ENCODE results near the gene CLUH.
"Not testable (repeated sequence)": the region's sequence is repeated elsewhere in the genome, so short reads cannot be mapped to it uniquely, and the experiment has no call there.

CLUH gene

DNA sequence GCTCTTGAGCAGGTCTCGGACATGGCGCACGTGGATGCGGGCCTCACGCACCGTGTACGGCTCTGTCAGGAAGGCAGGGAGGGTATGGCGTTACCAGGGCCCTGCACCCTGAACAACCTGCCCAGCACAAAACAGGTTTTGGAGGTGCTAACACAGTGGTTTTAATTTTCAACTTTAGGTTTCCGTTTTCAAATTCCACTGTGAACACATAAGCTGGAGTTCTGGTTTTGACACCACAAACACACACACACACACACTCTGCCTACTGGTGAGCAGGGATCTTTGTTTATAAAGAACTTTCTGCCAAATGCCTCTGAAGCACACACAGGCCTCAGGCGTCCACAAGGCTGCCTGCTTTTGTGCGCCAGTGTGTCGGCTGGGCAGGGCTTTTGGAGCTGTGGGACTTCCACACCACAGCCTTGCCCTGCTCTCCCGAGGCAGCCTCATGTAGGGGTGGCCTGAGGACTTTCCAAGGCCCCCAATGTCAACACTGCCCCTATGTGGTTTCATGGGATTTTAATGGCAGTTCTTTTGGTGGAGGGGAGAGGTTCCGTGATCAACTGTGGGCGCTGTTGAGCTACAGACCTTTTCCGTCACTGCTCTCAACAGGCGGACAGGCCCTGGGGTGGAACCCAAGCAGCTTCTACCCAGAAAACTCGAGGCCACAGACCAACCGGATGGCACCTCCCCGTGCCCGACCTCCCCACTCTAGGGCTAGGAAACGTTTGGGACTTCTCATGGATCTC is 9.4 kb downstream of the CLUH start:
- DNase-seq (ENCODE audit: low spot score) = no peak

DNA sequence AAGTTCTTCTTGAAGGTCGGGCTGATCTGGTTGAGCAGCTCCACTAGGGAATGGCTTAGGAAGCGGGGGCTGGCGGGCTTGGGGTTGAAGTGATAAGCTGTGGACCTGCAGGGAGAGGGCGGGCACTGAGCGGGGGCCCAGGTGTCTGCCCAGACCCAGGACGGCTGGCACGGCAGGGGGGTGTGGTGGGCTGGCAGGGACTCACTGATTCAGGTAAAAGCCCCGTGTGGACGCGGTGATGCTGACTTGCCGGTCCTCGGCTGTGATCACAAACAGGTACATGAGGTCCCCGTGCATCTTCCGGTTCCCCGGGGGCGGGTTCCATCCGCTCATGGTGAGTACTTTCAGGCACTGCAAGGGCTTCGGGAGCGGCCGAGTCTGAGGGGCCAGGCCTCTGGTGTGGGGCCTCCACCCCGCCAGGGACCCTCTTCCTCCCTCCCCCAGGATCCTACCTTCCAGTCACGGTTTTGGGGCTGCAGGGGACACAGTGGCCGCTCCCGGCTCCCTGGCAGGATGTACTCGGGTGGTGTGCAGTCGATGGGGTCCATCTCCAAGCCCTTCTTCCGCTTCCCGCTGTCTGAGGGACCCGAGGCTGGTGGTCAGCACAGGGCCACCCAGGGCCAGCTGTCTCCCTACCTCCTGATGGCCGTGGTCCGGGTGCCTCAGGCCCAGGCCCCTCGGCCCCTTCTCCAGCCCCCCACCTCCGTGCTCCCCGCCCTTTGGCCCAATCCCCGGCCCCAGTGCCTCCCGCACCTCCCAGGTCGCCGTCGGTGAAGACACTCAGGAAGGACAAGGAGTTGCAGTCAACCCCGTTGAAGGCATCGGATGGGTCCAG is 10.2 kb downstream of the CLUH start:
- DNase-seq (ENCODE audit: low spot score) = no peak

DNA sequence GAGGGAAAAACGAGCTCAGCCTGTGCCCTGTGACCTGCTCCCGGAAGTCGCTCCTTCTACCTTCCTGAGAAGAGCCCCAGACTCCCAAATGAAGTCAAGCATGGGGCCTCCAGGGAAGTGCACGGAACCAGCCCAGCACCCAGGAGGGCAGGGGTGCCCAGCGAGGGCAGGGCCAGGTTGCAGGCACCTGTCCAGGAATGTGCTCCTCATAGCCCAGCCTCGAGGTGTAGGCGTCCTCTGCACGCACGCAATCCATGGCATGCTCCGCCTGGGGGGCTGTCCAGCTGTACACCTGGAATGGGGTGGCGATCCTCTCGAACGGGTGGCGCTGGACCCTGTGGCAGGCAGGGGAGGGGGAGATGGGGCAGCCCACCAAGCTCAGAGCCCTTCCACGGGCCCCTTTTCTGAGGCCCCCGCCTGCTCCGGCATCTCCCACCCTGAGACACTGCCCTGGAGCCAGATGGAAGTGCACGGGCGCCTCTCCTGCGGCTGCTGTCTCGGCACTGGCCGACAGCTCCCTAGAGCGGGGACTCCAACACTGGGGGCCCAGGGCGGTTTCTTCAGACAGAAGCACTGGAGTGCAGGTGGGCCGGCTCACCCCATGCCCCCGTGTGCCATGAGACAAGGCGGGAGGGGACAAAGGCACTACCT is 10.9 kb downstream of the CLUH start:
- no peak for DNase-seq (ENCODE audit: low spot score)

DNA sequence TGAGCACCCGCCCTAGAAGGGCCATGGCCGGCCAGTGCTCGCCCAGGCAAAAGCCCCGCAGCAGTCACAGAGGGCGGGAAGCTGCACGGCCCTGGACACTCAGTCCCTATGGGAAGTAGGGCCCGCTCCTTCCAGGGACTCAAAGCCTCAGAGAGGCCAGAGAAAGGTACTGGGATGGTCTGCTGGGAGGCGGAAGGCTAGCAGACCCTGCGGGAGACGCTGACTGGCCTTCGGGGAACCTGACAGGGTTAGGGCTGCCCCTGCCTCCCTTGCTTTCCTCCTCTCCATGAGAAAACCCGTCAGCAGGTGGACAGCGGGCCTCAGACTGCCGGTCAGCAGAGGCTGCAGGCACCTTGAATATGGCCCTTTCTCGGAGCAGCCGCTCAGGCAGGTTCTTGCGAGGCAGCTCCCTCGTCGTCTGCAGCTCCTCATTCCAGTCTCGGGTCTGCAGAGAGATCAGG is 11.5 kb downstream of the CLUH start:
- DNase-seq (ENCODE audit: low spot score) = no peak

DNA sequence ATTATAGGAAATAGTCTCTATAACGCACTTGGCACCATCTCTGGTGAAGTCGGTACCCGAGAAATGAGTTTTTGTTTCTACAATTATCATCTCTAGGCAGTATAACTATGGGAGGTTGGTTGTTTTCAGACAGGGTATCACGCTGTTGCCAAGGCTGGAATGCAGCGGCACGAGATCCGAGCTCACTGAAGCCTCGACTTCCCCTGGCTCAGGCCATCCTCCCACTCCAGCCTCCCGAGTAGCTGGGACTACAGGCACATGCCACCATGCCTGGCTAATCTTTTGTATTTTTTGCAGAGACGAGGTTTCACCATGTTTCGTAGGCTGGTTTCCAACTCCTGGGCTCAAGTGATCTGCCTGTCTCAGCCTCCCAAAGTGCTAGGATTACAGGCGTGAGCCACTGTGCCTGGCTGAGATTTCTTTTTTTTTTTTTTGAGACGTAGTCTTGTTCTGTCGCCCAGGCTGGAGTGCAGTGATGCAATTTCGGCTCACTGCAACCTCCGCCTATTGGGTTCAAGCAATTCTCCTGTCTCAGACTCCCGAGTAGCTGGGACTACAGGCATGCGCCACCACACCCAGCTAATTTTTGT is 12.3 kb downstream of the CLUH start:
- not testable (repeated sequence) for DNase-seq (ENCODE audit: low spot score)

DNA sequence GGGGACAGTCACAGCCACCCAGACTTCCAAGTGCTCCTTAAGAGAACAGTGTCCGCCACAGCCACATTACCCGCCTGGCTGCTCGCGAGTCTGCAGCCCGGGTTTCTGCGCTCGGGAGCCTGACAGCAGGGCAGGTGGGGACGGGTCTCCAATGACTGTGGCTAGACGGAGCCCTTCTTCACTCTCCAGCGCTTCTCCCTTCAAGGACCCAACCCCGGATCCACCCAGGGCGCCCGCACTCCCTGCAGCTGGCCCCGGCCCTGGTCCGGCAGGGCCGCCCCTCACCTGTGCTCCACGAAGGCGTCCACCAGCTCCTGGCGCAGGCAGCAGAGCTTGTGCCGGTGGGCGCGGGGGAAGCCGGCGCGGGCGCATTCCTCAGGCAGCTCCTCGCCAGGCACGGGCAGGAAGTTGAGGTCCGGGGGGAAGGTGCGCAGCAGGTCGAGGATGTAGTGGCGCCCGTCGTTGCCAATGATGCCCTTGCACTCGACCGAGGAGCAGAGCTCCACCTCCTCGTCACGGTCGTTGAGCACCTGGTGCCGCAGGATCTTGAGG is 13.9 kb downstream of the CLUH start:
- DNase-seq (ENCODE audit: low spot score) = no peak

DNA sequence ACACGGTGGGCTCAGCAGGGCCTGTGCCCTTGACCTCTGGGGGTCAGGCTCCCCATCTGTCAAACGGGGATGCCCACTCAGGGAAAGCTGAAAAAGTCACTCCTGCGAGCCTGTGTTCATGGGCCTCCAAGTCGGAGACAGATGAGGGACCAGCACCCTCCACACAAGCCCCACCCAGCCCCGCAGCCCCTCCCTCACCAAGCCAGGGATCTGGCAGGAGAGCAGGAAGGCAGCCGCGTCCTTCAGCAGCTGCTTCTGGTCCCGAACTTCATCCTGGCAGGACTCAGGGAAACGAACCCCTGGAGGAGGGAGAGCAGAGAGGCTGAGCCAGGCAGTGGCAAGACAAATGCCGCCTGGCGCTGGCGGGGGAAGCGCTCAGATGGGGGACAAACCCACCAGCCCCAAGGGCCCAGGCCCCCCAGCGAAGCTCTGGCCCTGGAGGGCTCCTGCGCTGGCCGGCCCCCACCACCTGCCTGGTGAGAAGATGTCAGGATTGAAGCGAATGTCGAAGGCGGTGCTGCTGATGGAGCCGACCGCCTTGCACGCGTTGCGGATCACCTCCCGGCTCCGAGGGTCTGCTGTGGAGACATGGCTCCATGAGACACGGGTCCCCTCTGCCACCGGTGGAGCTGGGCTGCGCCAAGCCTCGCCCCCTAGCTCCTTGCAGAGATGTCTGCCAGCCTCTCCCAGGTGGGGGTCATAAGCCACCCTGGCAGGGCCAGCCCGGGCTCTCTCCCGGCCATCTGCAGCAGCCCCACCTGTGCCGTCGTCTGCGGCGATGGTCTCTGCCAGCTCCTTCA is 15.4 kb downstream of the CLUH start:
- peak; percentile 45 for DNase-seq (ENCODE audit: low spot score)

DNA sequence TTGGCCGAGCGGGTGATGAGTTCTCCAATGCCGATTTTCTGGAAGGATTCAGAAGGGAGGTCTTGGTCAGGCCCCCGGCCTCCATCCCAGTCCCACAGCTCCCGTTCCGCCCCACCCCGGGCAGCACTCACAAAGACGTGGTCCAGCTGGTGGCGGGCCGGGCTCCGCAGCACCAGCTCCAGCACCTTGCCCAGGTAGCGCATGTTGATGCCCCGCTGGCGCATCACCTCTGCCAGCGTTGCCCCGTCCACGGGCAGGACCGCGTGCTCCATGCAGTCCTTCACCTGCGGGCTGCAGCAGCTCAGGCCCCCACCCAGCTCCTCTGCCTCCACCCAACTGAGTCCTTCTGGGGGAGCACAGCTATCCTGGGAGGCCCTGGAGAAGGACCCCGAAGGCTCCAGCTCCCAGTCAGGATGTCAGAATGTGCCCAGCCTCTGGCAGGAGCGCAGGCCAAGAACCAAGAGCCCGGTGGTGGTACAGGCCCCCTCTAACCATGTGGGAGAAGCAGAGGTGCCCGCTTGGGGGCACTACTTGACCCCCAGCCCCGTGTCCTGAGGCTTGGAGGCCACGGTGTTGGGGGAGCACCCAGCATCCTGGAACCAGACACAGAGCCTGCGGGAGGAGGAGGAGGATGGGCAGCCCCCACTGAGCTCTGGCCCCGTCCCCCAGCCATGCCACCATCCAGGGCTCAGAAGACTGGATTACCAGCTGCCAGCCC is 16.2 kb downstream of the CLUH start:
- peak; percentile 44 for DNase-seq (ENCODE audit: low spot score)

DNA sequence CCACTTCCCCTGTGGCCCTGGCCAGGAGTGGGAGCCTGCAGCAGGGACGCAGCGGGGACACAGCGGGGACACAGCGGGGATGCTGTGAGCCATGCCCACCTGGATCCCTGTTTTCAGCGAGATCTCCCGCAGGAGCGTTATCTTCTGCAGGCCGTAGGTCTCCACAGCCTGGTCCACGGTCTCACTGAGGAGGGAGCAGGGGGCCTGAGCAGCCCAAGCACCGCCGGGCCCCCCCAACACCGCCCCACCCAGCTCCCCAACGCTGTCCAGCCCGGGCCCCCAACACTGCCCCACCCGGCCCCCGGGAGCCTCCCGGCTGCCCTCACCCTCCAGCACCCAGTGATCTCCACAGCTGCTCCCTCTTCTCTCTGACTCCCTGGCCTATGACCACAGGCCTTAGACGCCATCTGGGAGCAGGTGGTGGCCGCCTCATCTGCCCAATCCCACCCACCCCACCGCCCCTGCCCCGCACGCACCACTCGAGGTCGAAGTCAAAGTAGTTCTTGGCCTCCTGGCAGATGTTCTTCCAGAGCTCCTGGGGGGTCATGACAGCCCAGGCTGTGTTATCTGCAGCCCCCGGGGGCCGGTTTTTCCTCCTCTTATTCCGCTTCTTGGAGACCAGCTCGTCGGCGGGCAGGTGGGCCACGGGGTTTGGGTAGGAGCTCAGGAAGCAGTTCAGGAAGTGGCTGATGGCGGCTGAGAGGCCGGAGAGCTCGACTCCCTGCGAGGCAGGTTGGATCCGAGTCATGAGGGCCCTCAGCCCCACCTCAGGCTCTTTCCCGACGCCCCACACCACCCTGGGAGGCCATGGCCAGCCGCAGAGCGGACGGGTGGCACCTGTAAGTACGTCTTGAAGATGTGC is 17.0 kb downstream of the CLUH start:
- DNase-seq (ENCODE audit: low spot score) = no peak

DNA sequence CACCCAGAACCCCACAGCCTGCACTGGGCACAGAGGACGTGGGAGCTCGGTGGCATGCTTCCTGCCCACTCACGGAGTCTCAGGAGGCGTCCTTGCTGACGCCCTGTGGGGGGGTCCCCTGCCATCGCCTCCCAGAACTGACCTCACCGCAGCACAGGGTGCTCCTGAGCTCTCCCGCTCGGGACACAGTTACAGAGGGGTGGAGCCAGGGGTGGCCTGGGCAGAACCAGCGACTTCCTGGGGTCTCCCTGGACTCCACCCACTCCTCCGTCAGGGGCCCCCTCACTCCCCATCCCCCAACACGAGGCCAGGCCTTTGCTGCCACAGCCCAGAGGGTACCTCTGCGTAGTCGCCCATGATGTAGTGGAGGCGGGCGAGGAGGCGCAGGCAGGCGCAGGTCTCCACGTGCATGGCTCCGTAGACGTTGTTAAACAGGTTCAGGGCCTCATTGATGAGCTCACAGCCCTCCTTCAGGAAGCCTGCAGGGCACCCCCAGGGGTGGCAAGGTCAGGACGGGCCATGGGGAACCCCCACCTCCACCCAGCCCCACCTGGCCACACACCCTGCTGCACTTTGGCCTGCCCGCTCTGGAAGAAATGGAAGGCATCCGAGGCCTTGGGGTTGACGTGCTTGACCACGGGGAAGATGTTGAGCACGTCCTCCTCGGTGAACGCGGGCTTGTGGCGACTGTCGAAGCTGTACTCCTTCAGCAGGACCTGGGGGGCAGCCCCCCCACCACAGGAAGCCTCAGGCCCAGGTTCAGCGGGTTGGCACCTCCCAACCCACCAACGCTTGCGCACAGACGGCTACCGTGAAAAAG is 17.8 kb downstream of the CLUH start:
- DNase-seq (ENCODE audit: low spot score) = no peak

DNA sequence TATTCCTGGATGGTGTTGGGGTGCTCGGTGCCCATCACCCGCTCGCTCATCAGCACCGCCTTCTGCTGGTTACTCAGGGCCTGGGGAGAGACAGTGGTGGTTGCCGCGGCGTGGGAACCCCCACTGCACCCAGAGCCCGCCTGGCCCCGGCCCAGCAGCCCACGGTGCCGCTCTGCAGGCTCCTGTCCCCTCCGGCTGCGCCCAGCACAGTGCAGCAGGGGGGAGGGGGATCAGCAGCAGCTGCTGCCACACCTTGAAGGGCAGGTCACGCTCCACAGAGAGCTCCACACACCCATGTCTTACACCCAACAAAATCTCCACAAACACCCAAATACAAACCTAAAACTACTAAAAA is 18.8 kb downstream of the CLUH start:
- DNase-seq (ENCODE audit: low spot score) = no peak

DNA sequence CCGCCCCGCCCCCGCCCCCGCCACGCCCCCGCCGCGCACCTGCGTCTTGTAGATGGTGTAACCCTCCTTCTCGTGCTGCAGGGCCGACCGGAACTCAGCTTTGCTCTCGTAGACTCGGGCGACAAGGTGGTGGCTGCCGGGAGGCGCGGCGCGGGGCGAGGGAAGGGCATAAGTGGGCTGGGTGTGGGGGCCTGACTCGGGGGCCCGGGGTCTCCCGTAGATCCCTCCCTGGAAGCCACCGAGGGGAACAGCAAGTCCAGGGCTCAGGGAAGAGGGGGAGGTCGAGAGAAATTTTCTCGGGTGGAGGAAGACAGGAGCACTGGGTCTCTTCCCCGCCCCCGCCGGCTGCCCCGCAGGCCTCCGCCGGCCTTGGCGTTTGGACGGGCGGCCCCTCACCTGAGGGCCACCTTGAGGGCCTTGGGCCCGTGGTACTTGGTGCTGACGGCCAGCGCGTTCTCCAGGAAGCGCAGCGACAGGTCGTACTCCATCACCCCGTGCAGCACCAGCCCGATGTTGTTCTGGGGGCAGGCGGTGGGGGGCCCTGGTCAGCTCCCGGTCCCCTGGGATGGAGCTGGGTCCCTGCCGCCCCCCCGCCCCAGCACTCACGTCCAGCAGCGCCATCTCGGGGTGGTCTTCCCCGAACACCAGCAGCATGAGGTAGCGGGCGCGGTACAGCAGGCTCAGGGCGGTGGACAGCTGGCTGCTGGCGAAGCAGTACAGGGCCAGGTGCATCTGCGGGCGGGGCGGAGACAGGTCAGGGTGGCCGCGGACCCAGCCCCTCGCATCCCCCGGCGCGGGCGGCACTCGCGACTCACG is 19.4 kb downstream of the CLUH start:
- no peak for DNase-seq (ENCODE audit: low spot score)

DNA sequence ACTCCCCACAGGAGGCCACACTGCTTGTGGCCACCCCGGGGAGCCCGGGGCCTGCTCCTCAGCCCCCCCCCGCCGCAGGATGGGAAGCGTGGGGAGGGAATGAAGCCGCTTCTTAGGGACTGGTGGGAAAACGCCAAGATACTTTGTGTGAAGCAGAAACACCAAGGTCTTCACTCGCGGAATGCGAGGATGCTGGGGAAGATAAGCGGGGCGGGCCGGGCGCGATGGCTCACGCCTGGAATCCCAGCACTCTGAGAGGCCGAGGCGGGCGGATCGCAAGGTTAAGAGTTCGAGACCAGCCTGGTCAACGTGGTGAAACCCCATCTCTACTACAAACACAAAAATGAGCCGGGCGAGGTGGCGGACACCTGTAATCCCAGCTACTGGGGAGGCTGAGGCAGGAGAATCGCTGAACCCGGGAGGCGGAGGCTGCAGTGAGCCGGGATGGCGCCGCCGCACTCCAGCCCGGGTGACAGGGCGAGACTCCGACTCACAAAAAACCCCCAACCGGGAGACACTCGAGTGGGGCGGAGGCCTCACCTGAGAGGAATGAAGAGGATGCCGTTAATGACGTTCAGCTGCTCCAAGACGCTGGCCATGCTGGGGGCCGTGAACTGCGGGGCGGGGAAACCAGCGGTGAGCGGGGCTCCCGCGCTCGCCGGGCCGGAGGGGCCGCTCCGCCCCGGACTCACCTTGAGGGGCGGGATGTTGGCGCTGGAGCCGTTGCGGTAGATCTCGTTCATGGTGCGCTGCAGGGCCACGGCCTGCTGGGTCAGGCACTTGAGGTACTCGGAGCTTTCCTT is 20.3 kb downstream of the CLUH start:
- DNase-seq (ENCODE audit: low spot score) = no peak

DNA sequence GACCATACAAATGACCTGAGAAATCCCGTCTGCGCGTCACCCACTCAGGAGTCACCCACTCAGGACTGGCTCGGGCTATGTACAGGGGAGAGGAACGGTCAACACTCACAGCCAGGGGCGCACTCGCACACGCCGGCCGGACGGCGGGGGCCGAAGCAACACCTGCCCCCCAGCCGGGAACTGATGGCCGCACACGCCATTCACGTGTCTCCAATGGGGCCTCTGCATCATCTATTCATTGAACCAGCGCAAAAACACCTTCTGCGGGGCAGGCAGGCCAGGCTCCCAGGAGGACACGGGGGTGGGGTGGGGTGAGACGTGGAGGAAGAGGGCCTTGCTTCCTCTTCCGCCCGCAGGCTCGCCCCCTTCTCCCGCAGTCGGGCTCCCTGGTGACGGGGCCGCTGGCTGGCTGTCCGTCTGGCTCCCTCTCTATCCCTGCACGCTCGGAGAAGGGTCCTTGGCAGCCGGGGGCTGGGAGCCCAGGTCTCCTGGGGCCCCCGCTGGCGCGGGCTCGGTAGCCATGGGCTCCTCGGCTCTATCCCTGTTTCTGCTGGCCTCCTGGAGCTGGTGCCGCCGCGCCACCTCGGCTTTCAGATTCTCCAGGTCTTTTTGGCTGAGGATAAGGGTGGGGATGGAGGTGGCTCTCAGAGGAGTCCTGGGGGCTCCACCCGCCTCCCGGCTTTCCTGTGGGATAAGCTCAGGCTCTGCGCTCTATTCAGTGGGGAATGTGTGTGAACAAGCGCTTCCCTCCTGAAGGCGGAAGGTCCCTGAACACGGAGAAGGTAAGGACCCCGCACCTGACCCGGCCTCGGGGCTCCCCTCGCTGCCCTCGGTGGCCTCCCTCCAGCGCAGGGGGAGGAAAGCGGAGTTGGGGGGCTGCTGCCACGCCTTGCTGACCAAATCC is 21.1 kb downstream of the CLUH start:
- no peak for DNase-seq (ENCODE audit: low spot score)

DNA sequence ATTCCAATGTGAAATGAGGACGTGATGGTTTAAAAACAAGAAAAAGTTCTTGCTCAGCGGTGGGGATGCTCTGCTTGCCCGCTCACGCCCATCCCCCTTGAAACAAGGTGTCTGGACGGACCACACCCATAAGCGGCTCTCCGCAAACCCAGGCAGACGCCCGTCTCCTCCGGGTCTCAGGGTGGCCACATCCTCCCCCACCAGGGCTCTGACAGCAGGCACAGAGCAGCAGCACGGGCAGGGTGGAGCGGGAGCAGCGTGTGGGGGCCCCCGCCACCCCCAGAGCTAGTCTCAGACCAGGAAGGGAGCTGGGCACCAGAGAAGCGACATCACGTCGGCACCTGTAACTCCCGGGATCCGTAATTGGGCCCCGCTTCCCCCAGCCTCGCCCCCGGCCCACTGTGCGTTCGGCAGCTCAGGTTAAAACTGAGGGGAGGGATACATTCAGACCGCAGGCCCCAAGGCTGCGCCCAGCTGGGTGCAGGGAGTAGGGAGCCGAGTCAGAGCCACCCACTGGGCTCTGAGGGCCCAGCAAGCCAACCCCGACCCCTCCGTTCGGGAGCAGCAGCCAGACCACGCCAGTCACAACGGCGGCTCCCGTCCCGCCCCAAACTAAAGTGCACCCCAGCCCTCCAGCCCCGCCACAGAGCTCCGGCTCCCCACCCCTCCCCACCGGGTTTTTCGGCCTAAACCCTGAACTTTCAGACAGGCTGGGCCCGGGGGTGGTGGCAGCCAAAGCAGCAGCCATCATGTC is 22.0 kb downstream of the CLUH start:
- peak; percentile 42 for DNase-seq (ENCODE audit: low spot score)
